Measurements from ENCODE around the gene SOBP.
"Not testable (repeated sequence)": the region's sequence is repeated elsewhere in the genome, so short reads cannot be mapped to it uniquely, and the experiment has no call there.

The SOBP gene

GRCh38 chr6:107510108-107510507 lies 20.2 kb downstream of the SOBP start:
- in situ Hi-C loops (cut with MboI; ENCODE audit: low pct_unique_long_range_greater_than_20kb, low sequenced_read_pairs, unreplicated experiment): no loop called here
- DNase-seq (ENCODE audit: low spot score): no peak
- TF ChIP-seq CTCF (IDR thresholded peaks at IDR 0.05; ENCODE audit: extremely low read depth, insufficient read depth, missing control alignments): no peak

GRCh38 chr6:107511511-107511993 lies 21.6 kb downstream of the SOBP start:
- no peak for TF ChIP-seq CTCF (IDR thresholded peaks at IDR 0.05; ENCODE audit: extremely low read depth, insufficient read depth, missing control alignments)
- DNase-seq (ENCODE audit: low spot score): no peak
- in situ Hi-C loops (cut with MboI; ENCODE audit: low pct_unique_long_range_greater_than_20kb, low sequenced_read_pairs, unreplicated experiment): no loop called here

GRCh38 chr6:107513214-107513613 lies 23.3 kb downstream of the SOBP start:
- in situ Hi-C loops (cut with MboI; ENCODE audit: low pct_unique_long_range_greater_than_20kb, low sequenced_read_pairs, unreplicated experiment): no loop called here
- DNase-seq (ENCODE audit: low spot score): no peak
- TF ChIP-seq CTCF (IDR thresholded peaks at IDR 0.05; ENCODE audit: extremely low read depth, insufficient read depth, missing control alignments): no peak

- no peak for DNase-seq (ENCODE audit: low spot score)
- TF ChIP-seq CTCF (IDR thresholded peaks at IDR 0.05; ENCODE audit: extremely low read depth, insufficient read depth, missing control alignments): no peak
- in situ Hi-C loops (cut with MboI; ENCODE audit: low pct_unique_long_range_greater_than_20kb, low sequenced_read_pairs, unreplicated experiment): no loop called here
Observed at GRCh38 chr6:107515955-107516354, 26.0 kb downstream of the SOBP start.

GRCh38 chr6:107517274-107517673 lies 27.4 kb downstream of the SOBP start:
- DNase-seq (ENCODE audit: low spot score): no peak
- in situ Hi-C loops (cut with MboI; ENCODE audit: low pct_unique_long_range_greater_than_20kb, low sequenced_read_pairs, unreplicated experiment): no loop called here
- TF ChIP-seq CTCF (IDR thresholded peaks at IDR 0.05; ENCODE audit: extremely low read depth, insufficient read depth, missing control alignments): no peak

- DNase-seq (ENCODE audit: low spot score); in situ Hi-C loops (cut with MboI; ENCODE audit: low pct_unique_long_range_greater_than_20kb, low sequenced_read_pairs, unreplicated experiment): not testable (repeated sequence)
Observed at GRCh38 chr6:107519224-107519623, 29.3 kb downstream of the SOBP start.

- in situ Hi-C loops (cut with MboI; ENCODE audit: low pct_unique_long_range_greater_than_20kb, low sequenced_read_pairs, unreplicated experiment); DNase-seq (ENCODE audit: low spot score): not testable (repeated sequence)
Observed at GRCh38 chr6:107520706-107521105, 30.8 kb downstream of the SOBP start.

Data from GM13977 (cell line).